ENCODE data around the gene UBLCP1. TPM values are rescaled to one million over a fixed set of nuclear protein-coding genes. Genes with fewer than 3 reads are reported as not detected.
A peak's percentile ranks its signal among the peaks of the same experiment; 100 is the strongest.

The UBLCP1 gene
- total RNA-seq, 2 donors from 2014 or later = 13.2 to 16.2 TPM

GRCh38 chr5:159330131-159330800 is 67.2 kb downstream of the UBLCP1 start, which contains the start of gene IL12B:
IL12B (minus strand) TSS chr5:159330487; CDS start chr5:159326782, 3,705 bp downstream.
- Histone ChIP-seq H3K27me3 (peaks cover 0 to 8% of the 10 kb centered on the region in 2 donors), H3K36me3 (replicated peaks in 1 of 2; ENCODE audit: insufficient read depth in 1 of 2, low read depth in 2 of 2) (no peaks in the 10 kb centered on the region), H3K4me3 (no peak within 1 kb of the TSS), H3K27ac (no peak within 1 kb of the TSS), H3K9me3 (no peaks in the 10 kb centered on the region), H3K4me1 (peaks cover 8% of the 10 kb centered on the region)
- TF ChIP-seq CTCF (IDR thresholded peaks at IDR 0.05) = no peak
- no peak for TF ChIP-seq POLR2A (IDR thresholded peaks at IDR 0.05)
- 37 to 45% methylated on average over 4 of the region's 4 CpGs for WGBS, 2 donors
- DNase-seq (no peak), ATAC-seq (no peak)
- intact Hi-C loops (cut with DNase I) = no loop called here

- Histone ChIP-seq H3K27ac (no peak overlapping the region), H3K4me3 (no peak overlapping the region), H3K9me3 (no peaks in the 10 kb centered on the region), H3K36me3 (replicated peaks in 1 of 2; ENCODE audit: insufficient read depth in 1 of 2, low read depth in 2 of 2) (no peaks in the 10 kb centered on the region), H3K27me3 (peaks cover 0 to 8% of the 10 kb centered on the region in 2 donors), H3K4me1 (peaks cover 8% of the 10 kb centered on the region)
- no peak for TF ChIP-seq POLR2A (IDR thresholded peaks at IDR 0.05)
- TF ChIP-seq CTCF (IDR thresholded peaks at IDR 0.05) = peak; percentile 26 to 54 (median 50)
- intact Hi-C loops (cut with DNase I) = no loop called here
- peak; percentile 50 to 68 (median 54) for DNase-seq
- WGBS, 2 donors = 5 to 15% methylated on average over 19 to 50 of the region's 50 CpGs
- ATAC-seq = peak; percentile 69
These were observed 68.2 kb downstream of the UBLCP1 start for GRCh38 chr5:159331093-159331973.

- H3K4me1 ChIP-seq = peaks cover 8% of the 10 kb centered on the region
- no peak for DNase-seq
- no peak overlapping the region for H3K27ac ChIP-seq
- no peaks in the 10 kb centered on the region for H3K36me3 ChIP-seq (replicated peaks in 1 of 2; ENCODE audit: insufficient read depth in 1 of 2, low read depth in 2 of 2)
- H3K9me3 ChIP-seq = no peaks in the 10 kb centered on the region
- intact Hi-C loops (cut with DNase I) = no loop called here
- 74 to 86% methylated on average over 5 to 6 of the region's 6 CpGs for WGBS, 2 donors
- no peak overlapping the region for H3K4me3 ChIP-seq
- TF ChIP-seq POLR2A (IDR thresholded peaks at IDR 0.05) (no peak), CTCF (IDR thresholded peaks at IDR 0.05) (no peak)
- no peak for ATAC-seq
- peaks cover 0 to 8% of the 10 kb centered on the region in 2 donors for H3K27me3 ChIP-seq
These were observed 69.9 kb downstream of the UBLCP1 start for GRCh38 chr5:159332800-159333544.

GRCh38 chr5:159333545-159333925 is 70.4 kb downstream of the UBLCP1 start:
- DNase-seq = no peak
- Histone ChIP-seq H3K27ac (no peak overlapping the region), H3K4me1 (peaks cover 8% of the 10 kb centered on the region), H3K4me3 (no peak overlapping the region), H3K36me3 (replicated peaks in 1 of 2; ENCODE audit: insufficient read depth in 1 of 2, low read depth in 2 of 2) (no peaks in the 10 kb centered on the region), H3K27me3 (peaks cover 0 to 8% of the 10 kb centered on the region in 2 donors), H3K9me3 (no peaks in the 10 kb centered on the region)
- 90 to 94% methylated on average over 1 of the region's 1 CpG for WGBS, 2 donors
- no peak for ATAC-seq
- intact Hi-C loops (cut with DNase I) = no loop called here
- TF ChIP-seq POLR2A (IDR thresholded peaks at IDR 0.05) (no peak), CTCF (IDR thresholded peaks at IDR 0.05) (no peak)

Small RNA genes within 50 kb of the gene (small RNA-seq; reads per million reads assigned to genes)
- gene RF00263 (not detected), gene RNU4ATAC2P (not detected)

Other genes with a start within 250 kb of the UBLCP1 start
- gene EBF1, start 163.4 kb upstream of the UBLCP1 start, total RNA-seq = 1 to 10 TPM; 5.4 to 6.6 TPM
- gene RNF145, start 53.7 kb upstream of the UBLCP1 start, total RNA-seq = 10 to 100 TPM; 13.5 to 19.5 TPM
- not detected for gene IL12B, start 67.2 kb downstream of the UBLCP1 start, total RNA-seq